CD4-positive, alpha-beta T cell treated with Interleukin-4 for 1 hour (primary cell): ENCODE data around the gene FTL.

Source experiments
- DNase-seq, 2 donors: peaks; one replicate each; pipeline ENCODE4 v3.0.0-alpha.2; 2020 to 2022

The FTL gene

DNA sequence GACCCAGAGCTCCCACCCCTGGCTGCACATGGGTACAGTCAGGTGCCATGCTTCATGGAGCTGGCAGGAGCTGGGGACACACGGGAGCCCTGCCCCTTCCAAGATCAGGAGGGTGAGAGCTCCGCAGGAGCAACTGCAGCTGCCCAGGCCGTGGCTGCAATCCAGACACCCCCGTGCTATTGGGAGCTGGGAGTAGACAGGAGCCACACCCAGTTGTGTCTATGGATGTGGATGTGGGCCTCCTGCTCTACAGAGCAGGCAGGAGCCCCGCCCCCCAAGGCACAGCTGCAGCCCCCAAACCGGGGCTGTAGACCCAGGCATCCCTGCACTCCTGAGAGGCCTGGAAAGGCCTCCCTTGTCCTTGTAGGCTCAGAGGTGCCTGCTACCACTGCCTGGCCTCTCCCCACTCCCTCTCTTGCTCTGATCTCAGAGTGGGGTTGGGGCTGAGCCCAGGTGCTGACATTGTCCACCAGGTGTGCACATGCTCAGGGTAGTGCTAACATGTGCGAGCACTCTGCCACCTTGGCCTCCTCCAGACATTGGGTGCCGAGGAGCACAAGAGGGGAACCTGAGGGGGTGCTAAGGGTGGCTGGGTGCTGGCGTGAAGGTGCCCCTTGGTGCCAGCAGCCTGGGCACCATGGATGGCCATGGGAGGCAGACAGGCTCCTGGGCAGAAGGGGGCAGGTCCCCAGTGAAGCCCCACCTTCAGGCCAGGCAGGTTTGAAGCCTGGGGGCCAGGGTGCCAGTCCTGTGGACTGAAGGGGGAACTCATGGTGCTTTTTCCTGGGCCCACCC, 18.4 kb upstream of the FTL start:
- DNase-seq: no peak

GRCh38 chr19:48947258-48947542, 17.9 kb upstream of the FTL start:
- no peak for DNase-seq

DNA sequence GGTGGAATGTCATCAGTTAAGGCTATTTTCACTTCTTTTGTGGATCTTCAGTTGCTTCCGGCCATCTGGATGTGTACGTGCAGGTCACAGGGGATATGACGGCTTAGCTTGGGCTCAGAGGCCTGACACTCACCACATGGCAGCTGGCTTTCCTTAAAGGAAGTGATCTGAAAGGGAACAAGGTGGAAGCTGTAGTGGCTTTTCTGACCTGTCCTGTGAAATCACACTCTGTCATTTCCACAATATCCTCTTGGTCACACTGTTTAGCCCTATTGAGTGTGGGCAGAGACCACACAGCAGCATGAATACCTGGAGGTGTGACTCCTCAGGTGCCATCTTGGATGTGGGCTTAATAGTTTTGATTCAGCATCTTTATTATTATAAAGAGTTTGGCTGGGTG, 14.9 kb upstream of the FTL start:
- no peak for DNase-seq

GRCh38 chr19:48950830-48951519, 14.1 kb upstream of the FTL start:
- no peak for DNase-seq

DNA sequence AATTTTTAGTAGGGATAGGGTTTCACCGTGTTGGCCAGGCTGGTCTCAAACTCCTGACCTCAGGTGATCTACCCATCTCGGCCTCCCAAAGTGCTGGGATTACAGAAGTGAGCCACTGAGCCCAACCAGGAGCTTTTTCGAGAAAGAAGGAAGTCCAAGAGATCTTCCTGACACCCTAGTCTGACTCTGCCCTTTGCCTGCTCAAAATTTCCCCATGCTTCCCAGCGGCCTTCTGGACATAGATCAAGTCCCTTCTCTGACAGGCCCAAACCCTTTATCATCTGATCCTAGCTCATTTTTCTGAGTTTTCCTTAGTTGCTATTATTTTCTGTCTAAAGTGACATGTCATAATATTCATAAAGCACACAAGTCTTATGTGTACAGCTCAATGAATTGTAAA, 12.0 kb upstream of the FTL start:
- no peak for DNase-seq

DNA sequence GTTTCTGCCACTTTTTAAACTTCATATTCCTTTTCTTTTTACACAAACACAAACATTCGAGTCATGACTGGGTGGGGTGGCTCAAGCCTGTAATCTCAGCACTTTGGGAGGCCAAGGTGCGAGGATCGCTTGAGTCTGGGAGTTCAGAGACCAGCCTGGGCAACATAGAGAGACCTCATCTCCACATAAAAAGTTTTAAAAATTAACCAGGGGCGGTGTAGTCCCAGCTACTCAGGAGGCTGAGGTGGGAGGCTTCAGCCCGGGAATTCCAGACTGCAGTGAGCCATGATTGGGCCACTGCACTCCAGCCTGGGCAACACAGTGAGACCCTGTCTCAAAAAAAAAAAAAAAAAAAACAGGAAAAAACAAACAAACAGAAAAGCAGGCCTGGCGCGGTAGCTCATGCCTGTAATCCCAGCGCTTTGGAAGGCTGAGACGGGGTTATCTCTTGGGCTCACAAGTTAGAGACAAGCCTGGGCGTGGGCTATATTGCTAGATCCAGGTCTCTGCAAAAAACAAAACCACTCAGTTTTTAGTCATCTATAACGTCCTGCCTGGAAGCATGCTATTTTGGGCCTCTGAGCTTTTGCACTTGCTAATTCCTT, 11.0 kb upstream of the FTL start:
- no peak for DNase-seq

DNA sequence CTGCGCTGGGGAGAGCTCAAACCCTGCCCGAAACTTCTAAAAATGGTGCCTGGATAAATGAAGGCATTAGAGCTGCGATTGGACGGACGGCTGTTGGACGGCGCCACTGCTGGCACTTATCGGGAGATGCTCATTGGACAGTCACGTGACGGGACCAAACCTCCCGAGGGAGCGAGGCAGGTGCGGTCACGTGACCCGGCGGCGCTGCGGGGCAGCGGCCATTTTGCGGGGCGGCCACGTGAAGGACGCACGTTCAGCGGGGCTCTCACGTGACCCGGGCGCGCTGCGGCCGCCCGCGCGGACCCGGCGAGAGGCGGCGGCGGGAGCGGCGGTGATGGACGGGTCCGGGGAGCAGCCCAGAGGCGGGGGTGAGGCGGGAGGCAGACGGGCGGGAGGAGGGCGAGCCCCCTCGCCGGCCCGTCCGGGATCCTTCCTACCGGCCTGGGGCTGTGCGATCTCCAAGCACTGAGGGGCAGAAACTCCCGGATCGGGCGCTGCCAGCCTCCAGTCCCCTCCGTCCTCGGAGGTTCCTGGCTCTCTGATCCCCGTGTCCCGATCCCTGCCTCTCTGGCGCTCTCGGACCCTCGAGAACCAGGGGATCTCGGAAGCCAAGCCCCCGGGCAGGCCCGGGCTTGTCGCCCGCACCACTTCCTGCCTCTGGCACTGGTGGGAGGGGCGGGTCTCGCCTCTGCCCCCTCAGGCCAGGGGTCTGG, 10.4 kb upstream of the FTL start, which contains the start of gene BAX:
Gene BAX (plus strand): TSS at position 281 of the 713 bp plus-strand sequence. CDS start 54 bp downstream, at position 335.
- peak; percentile 87 to 89 for DNase-seq

GRCh38 chr19:48955308-48955958, 9.7 kb upstream of the FTL start:
- DNase-seq: no peak

DNA sequence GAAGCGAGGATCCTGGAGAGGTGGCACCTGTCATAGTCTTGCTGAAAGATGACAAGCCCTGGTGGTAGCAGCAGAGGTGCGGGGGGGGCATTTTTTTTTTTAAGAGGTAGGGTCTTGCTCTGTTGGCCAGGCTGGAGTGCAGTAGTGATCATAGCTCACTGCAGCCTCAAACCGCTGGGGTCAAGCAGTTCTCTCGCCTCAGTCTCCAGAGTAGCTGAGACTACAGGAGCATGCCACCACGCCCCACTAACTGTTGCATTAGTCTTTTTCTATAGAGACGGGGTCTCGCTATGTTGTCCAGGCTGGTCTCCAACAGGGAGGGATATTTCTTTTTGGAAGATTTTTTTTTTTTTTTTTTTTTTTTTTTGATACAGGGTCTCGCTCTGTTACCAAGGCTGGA, 7.1 kb upstream of the FTL start:
- DNase-seq: no peak

DNA sequence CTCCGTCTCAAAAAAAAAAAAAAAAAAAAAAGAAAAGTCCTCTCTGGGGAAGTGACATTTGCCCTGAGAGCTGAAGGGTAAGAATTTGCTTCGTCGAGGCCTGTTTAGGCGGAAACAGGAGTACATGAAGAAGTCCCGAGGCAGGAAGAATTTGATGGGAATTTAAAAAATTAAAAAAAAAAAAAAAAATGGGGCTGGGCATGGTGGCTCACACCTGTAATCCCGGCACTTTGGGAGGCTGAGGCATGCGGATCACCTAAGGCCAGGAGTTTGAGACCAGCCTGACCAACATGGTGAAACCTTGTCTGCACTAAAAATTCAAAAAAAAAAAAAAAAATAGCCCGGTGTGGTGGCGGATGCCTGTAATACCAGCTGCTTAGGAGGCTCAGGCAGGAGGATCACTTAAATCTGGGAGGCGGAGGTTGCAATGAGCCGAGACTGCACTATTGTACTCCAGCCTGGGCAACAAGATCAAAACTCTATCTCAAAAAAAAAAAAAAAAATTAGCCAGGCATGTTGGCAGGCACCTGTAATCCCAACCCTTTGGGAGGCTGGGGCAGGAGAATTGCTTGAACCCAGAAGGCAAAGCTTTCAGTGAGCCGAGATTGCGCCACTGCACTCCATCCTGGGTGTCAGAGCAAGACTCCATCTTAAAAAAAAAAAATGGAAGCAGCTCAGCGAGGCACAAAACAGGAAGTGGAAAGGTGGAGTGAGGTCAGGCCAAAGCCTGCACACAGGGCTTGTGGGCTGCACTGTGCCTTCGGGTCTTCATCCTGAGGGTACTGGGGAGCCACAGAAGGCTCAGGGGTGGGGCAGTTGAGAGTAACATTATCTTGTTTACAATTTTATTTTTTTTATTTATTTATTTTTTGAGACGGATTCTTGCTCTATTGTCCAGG, 5.5 kb upstream of the FTL start:
- peak in 1 of 2 donors; percentile 27 for DNase-seq

- DNase-seq: no peak
These were observed 4.0 kb upstream of the FTL start for GRCh38 chr19:48961051-48961649.

DNA sequence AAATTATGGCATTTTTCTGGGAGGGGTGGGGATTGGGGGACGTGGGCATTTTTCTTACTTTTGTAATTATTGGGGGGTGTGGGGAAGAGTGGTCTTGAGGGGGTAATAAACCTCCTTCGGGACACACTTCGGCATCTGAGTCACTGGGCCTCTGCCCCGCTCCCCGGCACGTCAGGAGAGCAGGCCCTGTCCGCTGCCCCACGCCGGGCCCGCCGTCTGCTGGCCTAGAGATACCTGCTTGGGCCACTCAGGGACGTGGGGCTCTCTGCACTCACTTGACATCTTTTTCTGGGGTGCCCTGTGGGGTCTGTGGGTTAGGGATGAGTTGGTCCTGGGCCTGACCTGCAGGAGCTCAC, 3.5 kb upstream of the FTL start:
- DNase-seq: no peak

- DNase-seq: peak; percentile 52 to 74
These were observed 2.9 kb upstream of the FTL start for GRCh38 chr19:48962029-48962848.

- DNase-seq: no peak
These were observed 2.3 kb upstream of the FTL start for GRCh38 chr19:48962849-48963165.

DNA sequence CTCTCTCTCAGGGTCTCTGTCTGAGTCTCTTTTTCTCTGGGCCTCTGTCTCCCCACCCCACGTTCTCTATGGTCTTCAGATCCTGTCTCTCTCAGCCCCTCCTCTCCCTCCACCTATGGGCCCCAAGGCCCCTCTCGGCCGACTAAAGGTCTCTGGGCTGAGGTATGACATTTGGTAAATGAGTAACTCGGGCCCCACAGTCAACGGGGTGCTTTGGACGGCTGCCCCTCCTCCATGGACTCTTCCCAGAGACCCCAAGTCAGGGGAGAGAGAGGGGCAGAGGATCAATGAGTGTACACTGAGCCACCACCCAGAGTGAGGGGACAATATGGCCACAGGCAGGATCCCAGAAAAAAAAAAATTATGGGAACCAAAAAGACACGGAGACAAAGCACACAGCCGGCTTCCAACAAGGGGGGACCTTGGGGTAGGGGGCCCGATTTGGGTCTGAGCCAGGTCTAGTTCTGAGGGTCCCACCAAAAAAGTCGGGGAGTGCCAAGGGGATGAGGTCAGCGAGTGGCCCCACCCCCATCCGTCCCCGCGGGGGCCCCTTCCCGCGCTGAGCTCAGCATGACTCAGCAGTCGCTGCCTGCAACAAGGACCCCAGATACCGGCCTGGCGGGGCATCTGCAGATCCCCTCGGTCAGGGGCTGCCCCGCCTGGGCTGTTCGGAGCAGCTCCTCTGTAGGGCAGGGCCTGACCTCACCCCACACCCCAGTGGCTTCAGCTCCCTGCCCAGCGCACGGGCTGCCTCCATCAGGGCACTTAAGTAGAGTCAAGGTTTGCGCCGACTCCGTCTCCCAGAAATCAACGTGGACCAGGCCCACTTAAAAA, 1.5 kb upstream of the FTL start:
- DNase-seq: peak; percentile 51 to 59

DNA sequence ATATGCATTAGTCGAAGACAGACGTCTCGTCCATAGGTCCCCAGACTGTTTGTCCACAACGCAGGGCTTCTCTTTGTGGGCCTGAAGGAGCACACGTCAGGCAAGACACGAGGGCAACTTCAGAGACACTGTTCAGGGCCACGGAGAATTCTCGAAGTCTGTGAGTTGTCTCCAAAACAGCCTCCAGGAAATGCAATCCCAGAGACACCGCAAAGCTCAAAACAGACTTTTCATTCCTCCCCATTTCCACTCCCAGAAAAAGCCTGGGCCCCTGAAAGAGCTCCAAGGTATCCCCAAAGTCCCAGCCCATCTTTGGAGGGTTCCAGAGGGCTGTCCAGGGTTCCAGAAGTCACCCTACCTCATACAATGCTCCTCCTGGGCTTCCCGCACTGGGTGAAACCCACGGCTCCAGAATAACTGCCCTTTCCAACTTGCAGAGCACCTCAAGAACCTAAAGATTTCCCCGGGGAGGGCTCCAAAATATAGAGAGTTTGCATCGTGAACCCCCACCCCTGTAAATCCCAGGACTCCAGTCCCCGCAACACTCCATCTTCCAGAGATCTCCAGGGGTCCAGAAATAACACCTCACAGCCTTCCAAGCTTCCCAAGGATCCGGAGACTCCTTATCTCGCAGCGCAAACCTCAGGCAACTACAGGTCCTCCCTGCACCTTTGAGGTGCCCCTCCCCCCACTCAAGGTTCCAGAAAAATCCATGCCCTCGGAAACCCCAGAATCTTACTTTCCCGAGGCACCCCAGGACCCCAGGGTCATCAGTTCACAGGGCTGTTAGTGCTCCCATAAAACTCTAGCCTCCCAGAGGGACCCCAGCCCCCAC, 687 bp upstream of the FTL start:
- DNase-seq: no peak

GRCh38 chr19:48965806-48966540, 864 bp downstream of the FTL start:
- peak; percentile 89 to 90 for DNase-seq
